SK-N-SH (cell line): ENCODE results near the gene NUMB.

ENCODE experiments used
- RXRA ChIP-seq: IDR thresholded peaks from 2 replicates; pipeline ENCODE4 v1.4.0; 2012; ENCODE audit warnings: low read depth, mild to moderate bottlenecking, borderline replicate concordance
- YY1 ChIP-seq: IDR thresholded peaks from 2 replicates; pipeline ENCODE4 v1.4.0; 2012; ENCODE audit warnings: low read depth, mild to moderate bottlenecking
- TF ChIP-seq, protein P1 (sequence below): fragments of 200-600 bp; sonication (generic); IDR thresholded peaks from 2 replicates; pipeline ENCODE4 v1.6.1; 2017; ENCODE audit warnings: antibody characterized with exemption, mild to moderate bottlenecking, moderate library complexity

DNA sequence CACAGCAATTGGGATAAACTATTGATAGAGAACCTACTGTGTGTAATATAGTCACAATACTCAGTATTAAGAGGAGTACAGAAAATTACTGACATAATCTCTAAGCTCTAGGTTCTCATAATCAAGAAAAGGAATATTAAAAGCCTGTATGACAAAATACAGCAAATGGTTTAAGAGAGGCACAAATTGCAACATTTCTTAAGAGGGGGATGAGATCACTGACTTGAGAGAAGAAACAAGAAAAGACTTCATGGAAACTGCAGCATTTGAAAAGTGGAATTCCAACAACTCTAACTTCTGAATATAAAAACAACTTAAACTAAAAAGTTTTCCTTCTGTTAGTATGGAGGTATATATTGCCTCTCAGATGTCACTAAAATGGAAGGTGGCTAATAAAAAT, 89.7 kb downstream of the NUMB start:
- TF ChIP-seq RXRA (no peak), YY1 (no peak)
- TF ChIP-seq, protein P1, sequence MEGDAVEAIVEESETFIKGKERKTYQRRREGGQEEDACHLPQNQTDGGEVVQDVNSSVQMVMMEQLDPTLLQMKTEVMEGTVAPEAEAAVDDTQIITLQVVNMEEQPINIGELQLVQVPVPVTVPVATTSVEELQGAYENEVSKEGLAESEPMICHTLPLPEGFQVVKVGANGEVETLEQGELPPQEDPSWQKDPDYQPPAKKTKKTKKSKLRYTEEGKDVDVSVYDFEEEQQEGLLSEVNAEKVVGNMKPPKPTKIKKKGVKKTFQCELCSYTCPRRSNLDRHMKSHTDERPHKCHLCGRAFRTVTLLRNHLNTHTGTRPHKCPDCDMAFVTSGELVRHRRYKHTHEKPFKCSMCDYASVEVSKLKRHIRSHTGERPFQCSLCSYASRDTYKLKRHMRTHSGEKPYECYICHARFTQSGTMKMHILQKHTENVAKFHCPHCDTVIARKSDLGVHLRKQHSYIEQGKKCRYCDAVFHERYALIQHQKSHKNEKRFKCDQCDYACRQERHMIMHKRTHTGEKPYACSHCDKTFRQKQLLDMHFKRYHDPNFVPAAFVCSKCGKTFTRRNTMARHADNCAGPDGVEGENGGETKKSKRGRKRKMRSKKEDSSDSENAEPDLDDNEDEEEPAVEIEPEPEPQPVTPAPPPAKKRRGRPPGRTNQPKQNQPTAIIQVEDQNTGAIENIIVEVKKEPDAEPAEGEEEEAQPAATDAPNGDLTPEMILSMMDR, result no peak
